Left lung (tissue), 10 donors: Measurements from ENCODE around the gene APOB. TPM values are rescaled to one million over a fixed set of nuclear protein-coding genes. Genes with fewer than 3 reads are reported as not detected.

Experiments used
- ATAC-seq: fragments of 200-7000 bp; cut with Tn5 transposase; one replicate; pipeline ENCODE4 v1.9.1; 2020; ENCODE audit warnings: moderate library complexity
- DNase-seq, 4 donors: peaks; one replicate each; pipeline ENCODE4 v3.0.0-alpha.2; 2013 to 2020
- H3K27ac ChIP-seq, 2 donors: fragments of 200-600 bp; sonication (generic) in 1 of 2; one replicate each; pipeline versions ENCODE4 v1.5.0 to v1.8.0; 2020 to 2021
- H3K27me3 ChIP-seq, 2 donors: fragments of 200-600 bp; sonication (generic) in 1 of 2; one replicate each; pipeline versions ENCODE4 v1.5.0 to v1.8.0; 2020 to 2021
- H3K36me3 ChIP-seq, 2 donors: fragments of 200-600 bp; sonication (generic) in 1 of 2; one replicate each; pipeline versions ENCODE4 v1.5.0 to v1.8.0; 2020 to 2021
- H3K4me1 ChIP-seq, 2 donors: fragments of 200-600 bp; one replicate each; pipeline ENCODE4 v1.8.0; 2021
- H3K4me3 ChIP-seq, 2 donors: fragments of 200-600 bp; sonication (generic) in 1 of 2; one replicate each; pipeline versions ENCODE4 v1.5.0 to v1.8.0; 2020 to 2021; ENCODE audit warnings: mild to moderate bottlenecking in 1 of 2
- H3K9me3 ChIP-seq, 2 donors: fragments of 200-600 bp; sonication (generic) in 1 of 2; one replicate each; pipeline versions ENCODE4 v1.5.0 to v1.8.0; 2020 to 2021
- CTCF ChIP-seq, 2 donors: fragments of 200-600 bp; sonication (generic) in 1 of 2; IDR thresholded peaks; one replicate each; pipeline versions ENCODE4 v1.5.0 to v1.8.0; 2021; ENCODE audit warnings: antibody characterized with exemption in 2 of 2
- intact Hi-C, 2 donors: fragments of 100-400 bp; cut with DNase I; formaldehyde crosslinking; loops; one replicate each; pipeline versions ENCODE4 v1.11.2 to v1.14.2; 2022
- polyA plus RNA-seq, 6 donors: library from polyadenylated mRNA; unstranded; fragments of 120-200 nt; gene quantifications; one replicate each; pipeline ENCODE4 v1.2.1, GENCODE V29; 2013; ENCODE audit not compliant: insufficient read length in 6 of 6
- total RNA-seq, 2 donors: library from RNA; stranded (reverse); fragmentation: NEBNext Ultra II Directional; extraction: Animal tissue kit (Norgen Biotek cat#: 25700); gene quantifications; one replicate each; pipeline ENCODE4 v1.2.1, GENCODE V29; 2021
- donor health status: DM: no; HTN: yes; CAD: no.
- donor health status: DM: no; HTN: no; CAD: no.

APOB gene
- total and polyA plus RNA-seq, 8 donors, result 0.01 to 1.5 (median 0.14) TPM

GRCh38 chr2:21008014-21008789 lies 35.7 kb downstream of the APOB start:
- Histone ChIP-seq H3K27ac (no peak overlapping the region), H3K27me3 (no peaks in the 10 kb centered on the region), H3K9me3 (no peaks in the 10 kb centered on the region), H3K36me3 (no peaks in the 10 kb centered on the region), H3K4me3 (no peak overlapping the region), H3K4me1 (no peaks in the 10 kb centered on the region)
- intact Hi-C loops, result no loop called here
- ATAC-seq (no peak), DNase-seq (no peak)
- no peak for TF ChIP-seq CTCF (IDR thresholded peaks at IDR 0.05)

GRCh38 chr2:21007129-21008013 lies 36.5 kb downstream of the APOB start:
- no peaks in the 10 kb centered on the region for H3K4me1 ChIP-seq
- no peak for ATAC-seq
- H3K27me3 ChIP-seq, result no peaks in the 10 kb centered on the region
- no peak overlapping the region for H3K27ac ChIP-seq
- no peak for TF ChIP-seq CTCF (IDR thresholded peaks at IDR 0.05)
- H3K9me3 ChIP-seq, result no peaks in the 10 kb centered on the region
- DNase-seq, result no peak
- no peaks in the 10 kb centered on the region for H3K36me3 ChIP-seq
- H3K4me3 ChIP-seq, result no peak overlapping the region
- intact Hi-C loops, result no loop called here

- no peaks in the 10 kb centered on the region for H3K36me3 ChIP-seq
- no peaks in the 10 kb centered on the region for H3K27me3 ChIP-seq
- intact Hi-C loops, result no loop called here
- no peak for TF ChIP-seq CTCF (IDR thresholded peaks at IDR 0.05)
- H3K9me3 ChIP-seq, result no peaks in the 10 kb centered on the region
- H3K4me1 ChIP-seq, result no peaks in the 10 kb centered on the region
- H3K27ac ChIP-seq, result no peak overlapping the region
- no peak overlapping the region for H3K4me3 ChIP-seq
- ATAC-seq, result no peak
- DNase-seq, result no peak
These were observed 37.3 kb downstream of the APOB start for GRCh38 chr2:21006423-21007128.

- DNase-seq (no peak), ATAC-seq (no peak)
- Histone ChIP-seq H3K4me1 (no peaks in the 10 kb centered on the region), H3K4me3 (no peak overlapping the region), H3K9me3 (no peaks in the 10 kb centered on the region), H3K36me3 (no peaks in the 10 kb centered on the region), H3K27ac (no peak overlapping the region), H3K27me3 (no peaks in the 10 kb centered on the region)
- intact Hi-C loops, result no loop called here
- TF ChIP-seq CTCF (IDR thresholded peaks at IDR 0.05), result no peak
These were observed 38.0 kb downstream of the APOB start for GRCh38 chr2:21005700-21006422.
